ENCODE measurements around the gene PRRG4. TPM values are rescaled to one million over a fixed set of nuclear protein-coding genes. Genes with fewer than 3 reads are reported as not detected.

PRRG4 gene
- total and polyA plus RNA-seq, 12 donors: 0.08 to 1.3 (median 0.32) TPM; not detected in 1

GRCh38 chr11:32891657-32892354 is 62.1 kb downstream of the PRRG4 start:
- WGBS, 2 donors: 23 to 28% methylated on average over 10 of the region's 10 CpGs
- Histone ChIP-seq H3K27me3 (no peaks in the 10 kb centered on the region), H3K4me3 (peak overlapping the region; percentile 81 to 99 (median 92)), H3K4me1 (peaks cover 2 to 34% (median 19%) of the 10 kb centered on the region in 9 donors), H3K36me3 (no peaks in the 10 kb centered on the region), H3K27ac (peak overlapping the region; percentile 88 to 98 (median 95)), H3K9me3 (no peaks in the 10 kb centered on the region)
- ATAC-seq (peak in 4 of 8 donors; percentile 4 to 16 (median 8)), DNase-seq (peak in 1 of 2 donors; percentile 12)
- intact Hi-C loops (cut with DNase I): loop anchor here in 3 of 10 donors (5.0 to 10.0 kb wide), 2 partner anchors 145 to 153 kb away; partner anchors contain the start of gene TCP11L1 (in 1 of the 3)
- no peak for TF ChIP-seq CTCF (IDR thresholded peaks at IDR 0.05)

GRCh38 chr11:32892355-32893092 is 62.8 kb downstream of the PRRG4 start, which contains the start of gene QSER1:
TSS of gene QSER1 (plus strand) at chr11:32892811. CDS start at chr11:32893126, 315 bp downstream.
- Histone ChIP-seq H3K27ac (peak within 1 kb of the TSS; percentile 88 to 98 (median 95)), H3K36me3 (no peaks in the 10 kb centered on the region), H3K4me3 (peak within 1 kb of the TSS; percentile 84 to 99 (median 94)), H3K9me3 (no peaks in the 10 kb centered on the region), H3K4me1 (peaks cover 2 to 34% (median 19%) of the 10 kb centered on the region in 9 donors), H3K27me3 (no peaks in the 10 kb centered on the region)
- peak; percentile 72 to 88 (median 83) for ATAC-seq
- TF ChIP-seq CTCF (IDR thresholded peaks at IDR 0.05): no peak
- intact Hi-C loops (cut with DNase I): loop anchor here in 3 of 10 donors (5.0 to 10.0 kb wide), 2 partner anchors 145 to 152 kb away; partner anchors contain the start of gene TCP11L1 (in 1 of the 3)
- 0% methylated on average over 65 to 89 of the region's 91 CpGs for WGBS, 2 donors
- DNase-seq: peak; percentile 74 to 79

- Histone ChIP-seq H3K27ac (peak overlapping the region; percentile 88 to 98 (median 95)), H3K4me3 (peak overlapping the region; percentile 84 to 99 (median 94)), H3K36me3 (no peaks in the 10 kb centered on the region), H3K27me3 (no peaks in the 10 kb centered on the region), H3K4me1 (peaks cover 2 to 34% (median 19%) of the 10 kb centered on the region in 9 donors), H3K9me3 (no peaks in the 10 kb centered on the region)
- intact Hi-C loops (cut with DNase I): loop anchor here in 3 of 10 donors (5.0 to 10.0 kb wide), 2 partner anchors 144 to 152 kb away; partner anchors contain the start of gene TCP11L1 (in 1 of the 3)
- WGBS, 2 donors: 0 to 1% methylated on average over 10 to 30 of the region's 32 CpGs
- DNase-seq (no peak), ATAC-seq (no peak)
- no peak for TF ChIP-seq CTCF (IDR thresholded peaks at IDR 0.05)
Measured at GRCh38 chr11:32893093-32893342, 63.3 kb downstream of the PRRG4 start.

Measured in heart right ventricle (tissue), 16 donors.